Measurements from ENCODE around the gene ZNF385D. TPM values are rescaled to one million over a fixed set of nuclear protein-coding genes. Genes with fewer than 3 reads are reported as not detected.

The ZNF385D gene
- polyA plus RNA-seq, 4 donors, result 11.8 to 18.0 (median 14.3) TPM

DNA sequence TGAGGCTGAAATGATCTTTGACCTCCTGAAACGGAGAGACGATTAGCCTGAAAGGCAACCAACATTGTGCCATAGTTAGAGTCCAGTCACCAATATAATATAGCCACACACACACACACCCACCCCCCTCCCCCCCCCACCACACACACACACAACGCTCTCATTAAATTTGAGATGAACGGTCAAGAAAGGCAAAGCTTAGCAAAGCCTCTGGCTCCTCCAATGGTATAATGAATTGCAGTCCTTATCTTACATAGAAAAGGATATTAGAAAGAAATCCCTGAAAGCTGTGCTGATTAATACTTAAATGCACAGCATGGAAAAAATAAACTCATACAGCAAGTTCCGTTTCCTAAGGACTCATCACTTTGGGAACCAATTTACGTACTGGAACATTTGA lies 876 bp upstream of the ZNF385D start:
- no peak for DNase-seq (ENCODE audit: low read depth in 4 of 4, low spot score in 3 of 4)

DNA sequence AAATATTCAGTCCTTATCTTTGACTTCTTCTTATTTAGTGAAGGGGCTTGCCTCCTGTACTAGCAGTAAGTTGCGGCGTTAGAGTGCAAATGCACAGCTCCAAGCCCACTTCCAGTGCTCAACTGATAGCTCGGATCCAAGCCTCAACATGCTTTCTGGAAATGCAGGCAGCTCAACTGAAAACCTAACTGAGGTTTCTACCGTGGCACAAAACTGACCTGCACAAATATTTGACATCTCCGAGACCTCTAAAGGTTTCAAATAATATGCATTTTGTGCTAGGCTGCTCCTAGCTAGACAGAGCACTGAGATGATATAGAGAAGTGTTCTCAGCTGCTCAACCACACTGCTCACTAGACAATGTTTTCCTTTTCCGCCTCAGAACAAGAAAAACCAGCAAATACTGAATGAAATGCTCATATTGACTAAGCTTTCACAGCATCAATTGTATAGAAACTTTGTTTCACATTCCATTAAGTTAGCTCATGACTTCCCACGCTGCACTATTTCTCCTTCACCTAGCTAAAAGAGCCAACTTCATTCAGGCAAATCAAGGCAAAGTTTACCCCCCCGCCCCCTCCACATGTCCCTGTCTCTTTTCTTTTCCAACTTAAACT lies 822 bp downstream of the ZNF385D start:
- no peak for DNase-seq (ENCODE audit: low read depth in 4 of 4, low spot score in 3 of 4)

DNA sequence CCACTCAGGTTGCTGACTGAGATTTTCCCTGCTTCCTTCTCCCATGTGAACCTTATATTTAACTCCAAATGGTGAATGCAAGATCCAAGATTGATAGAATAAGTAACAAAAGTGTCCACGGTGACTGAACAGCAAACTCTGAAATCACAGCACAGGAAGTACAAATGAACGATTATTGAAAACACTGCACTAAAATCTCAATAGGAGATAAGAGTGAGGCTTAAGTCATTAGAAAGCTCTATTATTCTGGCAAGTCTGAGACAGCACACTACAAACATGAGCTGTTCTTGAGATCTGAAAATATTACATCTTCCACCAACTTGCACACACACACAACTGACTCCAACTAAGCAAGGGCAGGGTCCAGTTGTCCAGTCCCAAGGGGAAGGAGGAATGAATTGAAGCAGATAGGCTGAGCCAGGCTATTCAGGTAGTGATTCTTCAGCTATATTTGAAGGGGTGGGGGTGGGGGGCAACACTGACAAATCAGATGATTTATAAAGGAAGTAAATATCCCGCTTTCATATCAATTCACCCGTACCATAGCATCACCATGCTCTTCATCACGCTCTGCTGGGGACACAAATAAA lies 2.9 kb downstream of the ZNF385D start:
- DNase-seq (ENCODE audit: low read depth in 4 of 4, low spot score in 3 of 4), result no peak

DNA sequence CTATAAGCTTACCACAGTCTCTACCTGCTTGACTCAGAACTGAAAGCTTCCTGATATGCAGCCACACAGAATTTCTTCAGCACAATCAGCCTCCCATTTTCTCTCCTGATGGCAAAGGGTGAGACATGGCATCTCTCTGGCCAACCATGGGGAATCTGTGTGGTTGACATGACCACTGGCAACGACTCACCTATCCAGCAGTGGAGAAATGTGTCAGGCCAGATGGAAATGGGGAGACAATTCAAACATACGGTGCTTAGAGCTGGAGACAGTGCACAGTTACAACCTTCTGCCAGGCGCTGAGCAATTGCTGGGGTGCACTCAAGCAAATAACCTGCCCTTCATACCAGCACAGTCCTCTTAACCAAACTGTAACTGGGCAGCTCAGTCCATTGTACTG lies 3.6 kb downstream of the ZNF385D start:
- no peak for DNase-seq (ENCODE audit: low read depth in 4 of 4, low spot score in 3 of 4)

DNA sequence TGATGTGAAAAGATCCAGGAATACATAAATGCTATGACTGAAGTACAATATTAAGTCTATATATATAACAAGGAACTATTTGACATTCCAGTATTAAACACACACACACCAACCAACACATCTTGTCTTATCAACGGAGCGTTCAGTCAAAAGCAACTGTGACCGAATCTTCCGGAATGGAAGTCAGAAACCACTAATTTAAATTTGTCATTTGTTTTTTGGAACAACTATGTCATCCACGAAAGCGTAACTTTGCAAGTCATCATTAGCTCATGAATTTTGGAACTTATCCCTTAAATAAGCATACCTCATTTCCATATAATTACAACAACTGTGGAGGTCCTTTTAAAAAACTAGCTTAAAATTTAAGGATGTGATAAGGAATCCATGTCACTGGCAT lies 5.0 kb downstream of the ZNF385D start:
- DNase-seq (ENCODE audit: low read depth in 4 of 4, low spot score in 3 of 4), result no peak

DNA sequence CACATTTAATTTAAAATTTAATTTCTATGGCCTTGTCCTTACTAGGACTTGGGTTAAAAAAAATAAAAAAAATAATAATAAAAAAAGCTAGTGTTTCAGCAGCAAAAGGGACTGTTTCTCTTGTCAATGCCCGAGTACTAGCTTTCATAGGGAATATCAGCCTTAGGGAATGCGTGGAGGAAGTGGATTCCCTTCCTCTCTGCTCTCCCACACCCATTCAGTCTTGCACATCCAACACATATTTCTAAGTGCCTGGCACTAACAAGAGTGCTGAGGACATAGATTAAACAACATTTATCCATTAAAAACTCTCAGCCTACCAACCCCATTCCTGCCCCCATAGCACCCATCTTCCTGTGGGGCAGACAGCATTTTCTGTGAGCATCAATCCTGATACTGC lies 6.2 kb downstream of the ZNF385D start:
- DNase-seq (ENCODE audit: low read depth in 4 of 4, low spot score in 3 of 4), result no peak

DNA sequence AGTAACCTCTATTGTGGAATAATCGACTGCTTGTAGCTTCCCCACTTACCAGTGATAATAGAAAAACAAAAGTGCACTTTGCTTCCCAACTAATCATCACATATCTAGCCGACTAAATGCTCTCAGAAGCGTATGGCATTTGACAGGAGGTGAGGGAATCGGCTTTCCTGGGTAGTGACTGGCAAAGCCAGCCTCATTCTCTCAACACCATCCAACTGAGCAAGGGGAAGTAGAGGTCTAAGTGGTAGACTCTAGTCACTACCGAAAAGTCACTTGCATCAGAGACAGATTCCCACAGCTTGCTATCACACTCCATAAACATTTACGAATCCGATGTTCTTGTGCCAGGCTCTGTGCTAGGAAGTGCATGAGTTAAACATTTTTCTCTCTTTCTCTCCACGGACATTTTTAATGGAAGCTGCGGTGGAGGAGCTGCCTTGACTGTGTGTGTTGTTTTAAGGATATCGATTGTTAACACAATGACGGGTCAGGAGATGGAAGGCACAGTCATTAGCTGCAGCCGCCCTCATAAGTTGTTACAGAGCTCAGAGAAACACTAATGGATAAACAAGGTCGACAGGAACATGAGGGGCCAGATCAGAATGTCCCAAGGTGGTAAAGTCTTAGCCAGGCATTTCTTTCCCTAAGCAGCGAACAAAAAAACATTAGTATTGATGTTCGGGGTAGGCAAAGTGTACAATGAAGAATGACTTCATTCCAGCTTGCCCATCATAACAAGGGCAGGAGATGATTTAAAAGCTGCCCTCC lies 11.9 kb downstream of the ZNF385D start:
- DNase-seq (ENCODE audit: low read depth in 4 of 4, low spot score in 3 of 4), result no peak

DNA sequence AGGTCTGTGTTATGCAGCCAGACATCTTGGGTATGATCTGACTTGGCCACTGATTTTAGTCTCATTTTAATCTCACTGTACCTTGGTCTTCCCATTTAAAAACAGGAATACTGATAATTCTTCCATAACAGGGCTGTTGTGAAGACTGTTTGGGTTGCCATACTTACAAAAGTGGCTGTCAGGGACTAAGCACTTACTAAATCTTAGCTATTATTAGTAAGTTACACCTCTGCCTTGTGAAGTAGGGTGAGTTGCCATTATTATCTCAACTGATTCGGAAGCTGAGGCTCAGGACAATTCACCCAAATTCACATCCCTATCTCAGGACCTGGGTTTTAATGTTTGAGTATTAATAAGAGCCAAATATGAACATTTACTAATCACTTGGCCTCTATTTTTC lies 12.7 kb downstream of the ZNF385D start:
- no peak for DNase-seq (ENCODE audit: low read depth in 4 of 4, low spot score in 3 of 4)

DNA sequence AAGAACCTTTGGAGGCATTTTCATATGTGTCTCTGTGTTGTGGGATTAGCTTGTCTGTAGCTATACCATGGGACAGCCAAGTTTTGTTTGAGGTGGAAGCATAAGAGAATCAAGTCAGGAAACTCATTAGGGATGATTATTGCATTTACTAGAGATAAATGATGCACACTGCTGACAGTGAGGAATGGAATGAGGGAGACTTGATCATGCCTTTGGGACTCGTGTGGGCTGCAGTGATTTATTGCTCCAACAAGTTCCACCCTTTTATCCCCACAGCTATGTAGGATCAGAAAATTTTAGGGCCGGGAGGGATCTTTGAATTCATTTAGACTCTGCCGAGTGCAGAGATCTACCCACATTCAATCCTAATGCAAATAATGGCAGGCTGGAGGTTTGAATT lies 16.3 kb downstream of the ZNF385D start:
- DNase-seq (ENCODE audit: low read depth in 4 of 4, low spot score in 3 of 4), result no peak

DNA sequence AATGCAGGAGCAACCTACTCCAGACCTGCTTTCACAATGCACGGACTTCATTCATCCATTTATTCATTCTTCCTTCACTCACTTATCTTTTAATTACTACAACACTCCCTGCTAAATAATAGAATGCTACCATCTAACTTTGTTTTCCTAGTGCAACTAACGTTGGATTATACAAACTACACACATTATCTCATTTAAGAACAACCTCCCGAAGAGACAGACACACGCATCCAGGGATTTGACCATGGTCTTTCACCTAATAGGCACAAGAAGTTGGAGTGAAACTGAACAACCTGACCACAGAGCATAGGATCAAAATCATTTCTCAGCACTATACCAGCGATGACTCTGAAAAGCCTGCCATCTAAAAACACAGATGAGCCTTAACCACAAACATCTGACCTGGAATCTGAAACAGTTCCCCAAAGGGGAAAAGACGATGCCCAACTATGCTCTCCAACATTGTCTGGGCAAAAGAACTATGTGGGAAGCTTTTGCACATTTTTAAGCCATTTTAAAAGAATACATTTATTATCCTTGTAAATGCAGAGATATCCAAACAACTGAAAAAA lies 21.0 kb downstream of the ZNF385D start:
- DNase-seq (ENCODE audit: low read depth in 4 of 4, low spot score in 3 of 4), result no peak

DNA sequence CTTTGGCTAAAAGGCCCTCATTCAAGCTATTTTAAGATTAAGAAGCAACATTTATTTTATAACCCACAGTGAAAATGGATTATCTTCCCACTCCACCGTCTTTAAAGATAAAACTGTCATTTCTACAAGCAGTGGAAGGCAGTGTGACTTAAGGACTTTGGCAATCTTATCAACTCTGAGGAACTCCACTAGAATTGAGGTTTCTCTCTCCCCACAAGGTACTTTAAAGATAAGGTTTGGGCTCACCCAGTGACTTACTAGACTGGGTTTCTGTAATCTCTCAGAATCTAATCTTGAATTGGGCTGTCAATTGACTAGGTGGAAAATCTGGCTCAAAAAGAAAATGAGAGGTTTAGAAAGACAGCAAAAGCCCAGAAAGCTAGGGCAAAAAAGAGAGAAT lies 21.7 kb downstream of the ZNF385D start:
- DNase-seq (ENCODE audit: low read depth in 4 of 4, low spot score in 3 of 4), result no peak

DNA sequence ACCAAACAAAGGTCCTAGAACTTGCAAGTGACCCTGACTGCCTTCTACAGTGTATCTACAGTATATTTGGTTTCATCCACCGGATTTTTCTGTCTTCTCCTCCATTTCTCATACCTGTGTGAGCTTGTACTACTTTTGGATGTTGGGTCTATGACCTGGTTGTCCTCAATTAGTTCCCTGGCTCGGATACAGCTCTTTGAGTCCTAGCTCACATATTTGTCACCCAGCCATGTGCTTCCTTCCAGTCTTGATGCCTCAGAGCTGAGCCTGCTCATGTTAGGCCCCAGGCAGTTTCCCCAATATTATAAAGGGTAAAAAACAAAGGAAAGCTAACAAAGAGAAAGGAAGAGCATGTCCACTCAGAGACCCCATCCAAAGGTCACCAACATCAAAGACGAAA lies 28.2 kb downstream of the ZNF385D start:
- no peak for DNase-seq (ENCODE audit: low read depth in 4 of 4, low spot score in 3 of 4)

DNA sequence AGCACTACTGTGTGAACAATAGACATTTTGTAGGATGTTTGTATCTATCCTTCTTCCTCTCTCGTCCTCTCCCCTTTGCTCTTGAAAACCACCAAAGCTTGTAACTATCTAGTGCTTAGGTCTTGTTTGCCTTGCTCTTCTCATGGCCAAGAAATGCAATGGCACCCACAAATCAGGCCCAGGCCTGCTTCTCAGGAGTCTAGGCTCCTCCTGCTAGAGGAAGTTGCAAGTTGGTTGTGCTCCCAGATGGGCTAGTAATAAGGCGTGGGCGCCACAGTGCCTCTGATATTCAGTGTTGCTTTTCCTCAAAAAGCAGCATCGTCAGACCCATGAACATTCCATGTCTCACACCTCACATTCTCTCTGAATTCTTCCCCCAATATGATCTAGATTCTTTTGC lies 28.7 kb downstream of the ZNF385D start:
- no peak for DNase-seq (ENCODE audit: low read depth in 4 of 4, low spot score in 3 of 4)

DNA sequence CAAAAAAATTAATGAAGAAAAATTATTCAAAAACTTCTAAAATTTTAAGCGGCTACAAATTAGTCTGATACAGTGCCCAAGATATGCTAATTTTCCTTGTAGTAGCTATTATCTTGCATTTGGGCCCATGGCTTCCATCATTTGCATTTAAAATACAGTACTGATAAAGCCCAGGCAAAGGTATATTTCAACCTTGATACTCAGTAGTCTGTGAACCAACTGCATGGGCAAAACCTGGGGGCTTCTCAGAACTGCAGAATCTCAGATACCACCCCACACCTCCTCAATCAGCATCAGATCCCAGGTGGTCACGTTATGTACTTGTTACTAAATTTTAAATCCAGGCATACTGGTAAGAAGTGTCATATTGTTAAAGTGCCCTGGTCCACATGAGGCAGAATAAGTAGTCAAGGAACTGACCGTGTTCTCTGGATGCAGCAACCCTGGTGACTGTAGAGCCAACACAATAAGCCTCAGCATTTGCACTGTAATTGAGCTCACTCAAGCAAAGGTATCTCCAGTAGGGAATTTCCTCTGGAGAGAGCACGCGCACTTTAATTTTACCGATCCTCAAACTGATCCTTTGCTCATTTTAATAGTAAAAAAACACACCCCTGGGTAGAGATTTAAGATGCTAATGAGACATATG lies 31.9 kb downstream of the ZNF385D start:
- no peak for DNase-seq (ENCODE audit: low read depth in 4 of 4, low spot score in 3 of 4)

DNA sequence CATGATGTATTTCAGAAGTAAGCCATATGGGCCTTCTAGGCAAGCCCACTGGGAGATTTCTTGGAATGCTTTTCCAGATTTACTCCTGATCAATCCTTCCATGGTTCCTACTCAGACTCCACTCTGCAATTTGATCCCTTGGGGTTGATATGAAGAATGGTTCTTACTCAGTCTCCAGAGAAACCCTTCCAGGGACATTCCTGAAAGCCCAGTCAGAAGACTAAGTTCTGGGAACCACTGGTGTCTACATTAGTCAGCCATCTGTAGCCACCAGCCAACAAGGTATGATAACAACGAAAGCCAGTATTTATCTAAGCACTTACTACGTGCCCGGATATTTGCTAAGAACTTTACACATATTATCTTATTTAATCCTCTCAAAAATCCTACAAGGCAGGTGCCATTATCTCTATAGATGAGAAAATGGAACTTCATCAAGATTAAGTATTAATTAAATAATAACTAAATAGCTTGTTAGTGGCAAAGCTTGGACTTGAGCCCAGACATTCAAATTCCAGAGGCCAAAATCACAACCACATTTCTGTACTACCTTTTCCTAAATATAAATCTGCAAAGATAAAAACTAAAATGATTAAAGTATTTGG lies 32.7 kb downstream of the ZNF385D start:
- no peak for DNase-seq (ENCODE audit: low read depth in 4 of 4, low spot score in 3 of 4)

DNA sequence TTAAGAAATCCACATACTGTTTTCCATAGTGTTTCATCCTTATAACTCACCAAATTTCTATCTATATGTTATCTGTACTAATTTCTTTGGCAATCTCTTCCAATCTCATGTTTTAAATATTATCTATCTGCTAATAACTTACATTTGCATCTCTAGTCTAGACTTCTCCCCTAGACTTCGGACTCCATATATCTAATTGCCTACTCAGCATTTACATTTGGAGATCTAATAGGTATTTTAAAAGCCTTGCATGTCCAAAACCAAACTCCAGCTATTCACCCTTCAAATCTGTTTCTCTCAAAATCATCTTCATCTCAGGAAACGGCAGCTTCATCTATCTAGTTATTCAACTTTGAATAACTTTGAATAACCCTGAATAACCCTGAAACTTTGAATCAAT lies 35.3 kb downstream of the ZNF385D start:
- DNase-seq (ENCODE audit: low read depth in 4 of 4, low spot score in 3 of 4), result no peak

DNA sequence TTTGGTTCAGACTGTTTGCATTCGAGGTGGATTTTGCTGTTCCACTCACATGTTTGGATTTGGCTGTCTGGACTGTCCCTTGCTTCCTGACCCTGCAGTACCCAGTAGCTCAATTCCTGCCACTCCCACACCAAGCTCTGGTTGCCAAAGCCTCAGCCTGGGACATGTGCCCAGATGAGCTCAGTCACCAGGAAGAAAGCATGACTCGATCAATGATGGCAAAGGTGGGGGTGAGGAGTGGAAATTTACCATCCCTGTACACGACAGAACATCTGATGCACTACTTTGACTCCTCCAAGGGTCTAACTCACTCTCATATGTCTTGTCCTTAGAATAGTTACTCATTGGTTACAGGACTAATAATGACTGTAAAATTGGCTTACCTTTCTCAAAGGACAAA lies 45.2 kb downstream of the ZNF385D start:
- no peak for DNase-seq (ENCODE audit: low read depth in 4 of 4, low spot score in 3 of 4)

DNA sequence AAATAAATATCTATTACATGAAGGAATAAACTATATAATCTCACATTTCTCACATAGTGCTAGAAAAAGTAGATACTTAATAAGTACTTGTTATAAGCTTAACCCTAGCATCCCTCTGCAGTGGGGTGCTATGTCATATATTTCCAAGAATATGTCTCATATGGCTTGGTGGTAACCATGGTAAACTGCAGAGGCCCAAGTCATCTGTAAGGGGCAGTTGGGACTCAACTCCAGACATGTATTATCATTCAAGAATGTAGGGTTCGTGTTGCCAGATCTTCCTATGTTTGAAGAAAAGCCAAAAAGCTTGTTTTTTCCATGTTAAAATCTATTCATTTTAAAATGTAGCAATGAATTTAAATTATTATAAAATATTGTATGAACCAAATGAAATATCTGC lies 46.2 kb downstream of the ZNF385D start:
- no peak for DNase-seq (ENCODE audit: low read depth in 4 of 4, low spot score in 3 of 4)

DNA sequence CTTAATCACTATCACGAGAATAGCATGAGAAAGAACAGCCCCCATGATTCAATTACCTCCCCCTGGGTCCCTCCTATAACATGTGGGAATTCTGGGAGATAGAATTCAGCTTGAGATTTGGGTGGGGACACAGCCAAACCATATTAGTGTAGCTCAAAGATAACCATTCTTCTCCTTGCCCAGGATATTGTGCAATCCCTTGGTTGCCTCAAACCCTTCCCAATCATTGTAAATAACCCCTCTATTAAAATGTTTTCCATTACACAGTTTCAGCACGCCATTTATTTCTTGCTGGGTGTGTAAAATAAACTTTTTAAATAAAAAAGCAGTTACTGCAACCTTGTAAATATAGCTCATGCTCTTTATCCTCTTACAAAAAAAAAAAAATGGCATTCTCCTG lies 47.7 kb downstream of the ZNF385D start:
- DNase-seq (ENCODE audit: low read depth in 4 of 4, low spot score in 3 of 4), result no peak

DNA sequence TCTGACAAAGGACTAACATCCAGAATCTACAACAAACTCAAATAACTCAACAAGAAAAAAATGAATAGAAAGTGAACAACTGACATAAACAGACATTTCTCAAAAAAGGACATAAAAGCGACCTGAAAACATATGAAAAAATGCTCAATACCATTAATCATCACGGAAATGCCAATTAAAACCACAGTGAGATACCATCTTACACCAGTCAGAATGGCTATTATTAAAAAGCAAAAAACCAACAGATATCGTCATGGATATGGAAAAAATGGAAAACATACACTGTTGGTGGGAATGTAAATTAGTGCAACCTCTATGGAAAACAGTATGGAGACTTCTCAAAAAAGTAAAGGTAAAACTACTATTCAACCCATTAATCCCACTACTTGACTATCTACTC lies 53.3 kb downstream of the ZNF385D start:
- DNase-seq (ENCODE audit: low read depth in 4 of 4, low spot score in 3 of 4), result no peak

DNA sequence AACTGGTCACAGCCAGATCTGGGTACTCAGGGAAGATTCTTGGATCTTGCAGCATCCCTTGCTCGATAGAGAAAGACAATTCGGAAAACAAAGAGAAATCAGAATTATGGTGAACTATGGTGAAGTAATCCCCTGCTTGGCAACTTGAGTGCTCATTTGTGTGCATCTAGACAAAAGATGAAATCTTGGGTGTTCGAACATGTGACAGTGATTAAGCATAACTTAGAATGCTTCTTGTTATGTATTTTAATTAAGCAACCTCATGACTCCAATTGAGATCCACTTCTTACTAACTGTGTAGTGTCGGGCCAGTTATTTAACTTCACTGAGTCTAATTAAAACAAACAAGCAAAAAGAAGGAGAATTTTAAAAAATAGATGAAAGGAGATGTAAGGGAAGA lies 56.5 kb downstream of the ZNF385D start:
- no peak for DNase-seq (ENCODE audit: low read depth in 4 of 4, low spot score in 3 of 4)

All from left renal pelvis (tissue), 4 donors.